ENCODE measurements around the gene MRPL54.

DNA sequence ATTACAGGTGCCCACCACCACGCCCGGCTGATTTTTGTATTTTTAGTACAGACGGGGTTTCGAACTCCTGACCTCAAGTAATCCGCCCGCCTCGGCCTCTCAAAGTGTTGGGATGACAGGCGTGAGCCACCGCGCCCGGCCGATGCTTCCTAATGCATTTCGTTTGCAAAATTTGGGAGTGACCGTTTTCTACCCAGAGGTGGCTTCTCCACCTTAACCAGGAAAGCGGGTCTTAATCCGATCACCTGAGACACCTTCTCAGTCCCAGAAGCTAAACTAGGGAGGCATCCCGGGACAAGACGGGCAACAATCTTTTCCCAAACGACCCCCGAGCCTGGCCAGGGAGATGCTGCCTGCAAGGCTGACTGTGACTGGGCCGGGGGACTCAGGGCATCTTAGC lies 38.5 kb downstream of the MRPL54 start:
- TF ChIP-seq, protein P1, sequence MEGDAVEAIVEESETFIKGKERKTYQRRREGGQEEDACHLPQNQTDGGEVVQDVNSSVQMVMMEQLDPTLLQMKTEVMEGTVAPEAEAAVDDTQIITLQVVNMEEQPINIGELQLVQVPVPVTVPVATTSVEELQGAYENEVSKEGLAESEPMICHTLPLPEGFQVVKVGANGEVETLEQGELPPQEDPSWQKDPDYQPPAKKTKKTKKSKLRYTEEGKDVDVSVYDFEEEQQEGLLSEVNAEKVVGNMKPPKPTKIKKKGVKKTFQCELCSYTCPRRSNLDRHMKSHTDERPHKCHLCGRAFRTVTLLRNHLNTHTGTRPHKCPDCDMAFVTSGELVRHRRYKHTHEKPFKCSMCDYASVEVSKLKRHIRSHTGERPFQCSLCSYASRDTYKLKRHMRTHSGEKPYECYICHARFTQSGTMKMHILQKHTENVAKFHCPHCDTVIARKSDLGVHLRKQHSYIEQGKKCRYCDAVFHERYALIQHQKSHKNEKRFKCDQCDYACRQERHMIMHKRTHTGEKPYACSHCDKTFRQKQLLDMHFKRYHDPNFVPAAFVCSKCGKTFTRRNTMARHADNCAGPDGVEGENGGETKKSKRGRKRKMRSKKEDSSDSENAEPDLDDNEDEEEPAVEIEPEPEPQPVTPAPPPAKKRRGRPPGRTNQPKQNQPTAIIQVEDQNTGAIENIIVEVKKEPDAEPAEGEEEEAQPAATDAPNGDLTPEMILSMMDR (IDR thresholded peaks at IDR 0.05) = no peak
- TF ChIP-seq POLR2AphosphoS5 (IDR thresholded peaks at IDR 0.05) = no peak
- TF ChIP-seq POLR2A (IDR thresholded peaks at IDR 0.05) = no peak
- no peak for TF ChIP-seq EP300 (IDR thresholded peaks at IDR 0.05)
